ENCODE results near the gene SYCP2L.
"Not testable (repeated sequence)": the region's sequence is repeated elsewhere in the genome, so short reads cannot be mapped to it uniquely, and the experiment has no call there.

SYCP2L gene

GRCh38 chr6:10984959-10985358 is 98.1 kb downstream of the SYCP2L start:
- not testable (repeated sequence) for DNase-seq (ENCODE audit: low spot score); H3K4me1 Mint-ChIP-seq (ENCODE audit: low read depth); H3K36me3 Mint-ChIP-seq (ENCODE audit: low read depth); H3K27me3 Mint-ChIP-seq (ENCODE audit: low read depth); H3K4me3 Mint-ChIP-seq; H3K27ac Mint-ChIP-seq; H3K9me3 Mint-ChIP-seq

DNA sequence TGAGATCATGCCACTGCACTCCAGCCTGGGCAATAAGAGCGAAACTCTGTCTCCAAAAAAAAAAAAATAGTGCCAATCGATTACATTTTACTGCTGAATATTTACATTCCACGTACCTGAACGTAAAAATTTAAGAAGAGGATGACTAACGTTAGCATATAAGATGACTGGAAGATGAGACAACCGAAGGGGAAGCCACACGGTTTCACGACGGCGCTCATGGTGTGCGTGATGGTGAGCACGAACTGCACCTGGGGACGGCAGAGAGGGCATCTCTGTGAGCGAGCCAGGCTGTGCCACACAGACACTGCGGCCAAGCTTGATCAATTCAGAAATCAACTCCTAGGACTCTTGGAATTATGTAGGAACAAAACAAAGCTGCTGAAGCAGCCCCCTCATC is 102.7 kb downstream of the SYCP2L start:
- no peaks in the 10 kb centered on the region for H3K4me1 Mint-ChIP-seq (ENCODE audit: low read depth)
- no peak overlapping the region for H3K4me3 Mint-ChIP-seq
- no peak overlapping the region for H3K27ac Mint-ChIP-seq
- H3K27me3 Mint-ChIP-seq (ENCODE audit: low read depth): peaks cover 3% of the 10 kb centered on the region
- H3K36me3 Mint-ChIP-seq (ENCODE audit: low read depth): no peaks in the 10 kb centered on the region
- no peak for DNase-seq (ENCODE audit: low spot score)
- H3K9me3 Mint-ChIP-seq: no peaks in the 10 kb centered on the region

GRCh38 chr6:10991115-10991514 is 104.3 kb downstream of the SYCP2L start:
- Mint-ChIP-seq H3K9me3 (no peaks in the 10 kb centered on the region), H3K27ac (no peak overlapping the region), H3K36me3 (ENCODE audit: low read depth) (no peaks in the 10 kb centered on the region), H3K4me1 (ENCODE audit: low read depth) (no peaks in the 10 kb centered on the region), H3K27me3 (ENCODE audit: low read depth) (peaks cover 3% of the 10 kb centered on the region), H3K4me3 (no peak overlapping the region)
- DNase-seq (ENCODE audit: low spot score): no peak

GRCh38 chr6:10993896-10994295 is 107.0 kb downstream of the SYCP2L start:
- H3K4me1 Mint-ChIP-seq (ENCODE audit: low read depth): no peaks in the 10 kb centered on the region
- H3K9me3 Mint-ChIP-seq: no peaks in the 10 kb centered on the region
- H3K27me3 Mint-ChIP-seq (ENCODE audit: low read depth): peaks cover 3% of the 10 kb centered on the region
- H3K27ac Mint-ChIP-seq: no peak overlapping the region
- H3K36me3 Mint-ChIP-seq (ENCODE audit: low read depth): no peaks in the 10 kb centered on the region
- DNase-seq (ENCODE audit: low spot score): no peak
- no peak overlapping the region for H3K4me3 Mint-ChIP-seq

DNA sequence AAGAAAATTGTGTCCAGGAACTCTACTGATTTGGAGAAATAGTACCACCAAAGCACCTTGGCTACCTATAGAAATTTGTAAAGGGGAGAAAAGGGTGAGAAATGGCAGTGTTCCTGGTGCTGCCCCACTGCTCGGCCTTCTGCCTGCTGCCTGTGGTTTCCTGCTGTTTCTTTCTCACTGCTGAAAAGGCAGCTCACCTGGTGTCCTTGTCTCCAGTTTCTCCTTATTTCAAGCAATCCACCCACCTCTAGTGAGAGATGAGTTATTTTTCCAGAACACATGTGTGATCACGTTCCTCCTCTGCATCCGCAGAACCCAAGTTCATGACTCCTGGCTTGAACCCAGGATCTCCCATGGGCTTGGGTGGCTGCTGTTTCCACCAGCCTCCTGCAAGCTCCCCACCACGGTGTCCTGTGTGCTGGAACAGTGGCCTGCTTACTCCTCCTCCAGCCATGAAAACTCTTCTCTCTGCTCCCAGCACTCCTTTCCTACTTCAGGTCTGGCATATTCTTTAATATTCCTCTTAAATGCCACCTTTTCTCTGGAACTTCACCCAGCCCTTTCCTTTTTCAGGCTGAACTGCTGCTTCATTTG is 108.4 kb downstream of the SYCP2L start:
- DNase-seq (ENCODE audit: low spot score): no peak
- no peaks in the 10 kb centered on the region for H3K36me3 Mint-ChIP-seq (ENCODE audit: low read depth)
- no peaks in the 10 kb centered on the region for H3K4me1 Mint-ChIP-seq (ENCODE audit: low read depth)
- peaks cover 7% of the 10 kb centered on the region for H3K27me3 Mint-ChIP-seq (ENCODE audit: low read depth)
- H3K27ac Mint-ChIP-seq: no peak overlapping the region
- H3K4me3 Mint-ChIP-seq: no peak overlapping the region
- no peaks in the 10 kb centered on the region for H3K9me3 Mint-ChIP-seq

GRCh38 chr6:10999994-11000393 is 113.1 kb downstream of the SYCP2L start:
- no peak for DNase-seq (ENCODE audit: low spot score)
- no peak overlapping the region for H3K27ac Mint-ChIP-seq

GRCh38 chr6:11002176-11002575 is 115.3 kb downstream of the SYCP2L start:
- Mint-ChIP-seq H3K4me1 (ENCODE audit: low read depth) (no peaks in the 10 kb centered on the region), H3K9me3 (no peaks in the 10 kb centered on the region), H3K36me3 (ENCODE audit: low read depth) (no peaks in the 10 kb centered on the region), H3K27me3 (ENCODE audit: low read depth) (peaks cover 10% of the 10 kb centered on the region), H3K27ac (no peak overlapping the region), H3K4me3 (no peak overlapping the region)
- no peak for DNase-seq (ENCODE audit: low spot score)

More at GRCh38 chr6:10999994-11000393, 113.1 kb downstream of the SYCP2L start:
- Mint-ChIP-seq H3K9me3 (no peaks in the 10 kb centered on the region), H3K4me1 (ENCODE audit: low read depth) (no peaks in the 10 kb centered on the region), H3K27me3 (ENCODE audit: low read depth) (peaks cover 10% of the 10 kb centered on the region), H3K4me3 (no peak overlapping the region), H3K36me3 (ENCODE audit: low read depth) (no peaks in the 10 kb centered on the region)

- H3K27me3 Mint-ChIP-seq (ENCODE audit: low read depth): peaks cover 10% of the 10 kb centered on the region
- not testable (repeated sequence) for H3K4me3 Mint-ChIP-seq; H3K9me3 Mint-ChIP-seq; H3K4me1 Mint-ChIP-seq (ENCODE audit: low read depth); DNase-seq (ENCODE audit: low spot score); H3K27ac Mint-ChIP-seq; H3K36me3 Mint-ChIP-seq (ENCODE audit: low read depth)
Observed at GRCh38 chr6:11003297-11003696, 116.4 kb downstream of the SYCP2L start.

- peaks cover 10% of the 10 kb centered on the region for H3K27me3 Mint-ChIP-seq (ENCODE audit: low read depth)
Observed at GRCh38 chr6:11006061-11006460, 119.2 kb downstream of the SYCP2L start.

DNA sequence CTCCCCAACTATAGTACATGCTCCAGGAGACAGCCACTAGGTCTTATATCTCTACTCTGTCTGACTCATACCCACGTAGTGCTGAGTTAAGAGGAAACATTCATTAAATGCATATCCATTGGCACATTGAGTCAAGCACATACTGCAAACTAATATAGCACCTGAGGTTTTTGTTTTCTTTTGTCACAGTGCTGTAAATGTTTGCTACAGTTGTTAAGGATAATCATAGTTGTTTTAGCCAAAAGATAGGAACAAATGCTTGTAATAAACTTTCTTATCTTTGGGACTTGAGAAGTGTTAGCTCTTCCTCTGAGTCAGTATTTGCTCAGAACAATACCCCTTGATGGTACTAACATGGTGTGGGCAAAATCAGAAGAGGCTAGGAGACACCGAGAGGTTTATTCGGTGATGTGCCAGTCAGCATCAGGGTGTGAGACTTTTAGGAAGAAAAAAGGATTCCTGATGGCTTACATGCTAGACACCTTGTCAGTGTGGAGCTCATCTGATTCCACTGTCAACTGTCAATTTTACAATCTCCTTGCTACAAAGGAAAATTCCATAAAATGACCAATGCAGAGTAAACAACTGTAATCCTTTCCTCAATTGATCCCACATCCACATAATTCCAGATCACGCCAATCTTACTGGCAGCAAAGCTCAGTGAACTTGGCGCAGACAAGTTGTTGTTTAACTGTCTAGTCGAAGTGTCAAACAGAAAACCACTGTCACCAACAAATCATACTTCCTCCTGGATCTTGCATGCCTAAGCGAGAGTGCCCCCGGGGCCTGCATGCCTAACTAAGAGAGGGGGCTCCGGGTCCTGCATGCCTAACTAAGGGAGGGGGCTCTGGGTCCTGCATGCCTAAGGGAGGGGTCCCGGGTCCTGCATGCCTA is 121.1 kb downstream of the SYCP2L start:
- H3K36me3 Mint-ChIP-seq (ENCODE audit: low read depth): no peaks in the 10 kb centered on the region
- no peaks in the 10 kb centered on the region for H3K4me1 Mint-ChIP-seq (ENCODE audit: low read depth)
- H3K9me3 Mint-ChIP-seq: no peaks in the 10 kb centered on the region
- H3K27ac Mint-ChIP-seq: no peak overlapping the region
- DNase-seq (ENCODE audit: low spot score): no peak
- no peak overlapping the region for H3K4me3 Mint-ChIP-seq
- peaks cover 14% of the 10 kb centered on the region for H3K27me3 Mint-ChIP-seq (ENCODE audit: low read depth)

More at GRCh38 chr6:11006061-11006460, 119.2 kb downstream of the SYCP2L start:
- Mint-ChIP-seq H3K4me1 (ENCODE audit: low read depth) (no peaks in the 10 kb centered on the region), H3K9me3 (no peaks in the 10 kb centered on the region), H3K36me3 (ENCODE audit: low read depth) (no peaks in the 10 kb centered on the region), H3K4me3 (no peak overlapping the region), H3K27ac (no peak overlapping the region)
- DNase-seq (ENCODE audit: low spot score): no peak

DNA sequence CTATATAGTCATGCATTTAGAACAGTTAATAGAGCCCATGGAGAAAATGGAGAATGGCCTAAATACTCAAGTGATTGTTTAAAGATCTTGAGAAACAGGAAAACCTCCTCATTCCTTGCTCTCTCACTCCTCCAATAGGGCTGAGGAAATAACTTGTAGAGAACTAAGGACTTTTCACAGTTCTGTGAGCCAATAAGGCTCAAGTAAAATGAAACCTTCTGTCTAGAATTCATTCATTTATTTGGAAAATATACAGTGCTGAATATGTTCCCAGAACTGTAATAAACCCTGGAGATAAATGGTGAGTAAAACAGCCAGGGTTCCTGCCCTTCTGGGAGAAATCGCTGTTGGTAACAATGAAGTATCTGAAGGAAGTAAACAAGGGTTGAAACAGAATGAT is 122.0 kb downstream of the SYCP2L start:
- H3K27ac Mint-ChIP-seq: no peak overlapping the region

GRCh38 chr6:11009353-11009752 is 122.5 kb downstream of the SYCP2L start:
- DNase-seq (ENCODE audit: low spot score): no peak
- Mint-ChIP-seq H3K36me3 (ENCODE audit: low read depth) (no peaks in the 10 kb centered on the region), H3K4me1 (ENCODE audit: low read depth) (no peaks in the 10 kb centered on the region), H3K27ac (no peak overlapping the region), H3K27me3 (ENCODE audit: low read depth) (peaks cover 20% of the 10 kb centered on the region), H3K9me3 (no peaks in the 10 kb centered on the region), H3K4me3 (no peak overlapping the region)

More for the DNA sequence above, 122.0 kb downstream of the SYCP2L start:
- Mint-ChIP-seq H3K4me1 (ENCODE audit: low read depth) (no peaks in the 10 kb centered on the region), H3K9me3 (no peaks in the 10 kb centered on the region), H3K27me3 (ENCODE audit: low read depth) (peaks cover 20% of the 10 kb centered on the region), H3K36me3 (ENCODE audit: low read depth) (no peaks in the 10 kb centered on the region), H3K4me3 (no peak overlapping the region)
- no peak for DNase-seq (ENCODE audit: low spot score)

DNA sequence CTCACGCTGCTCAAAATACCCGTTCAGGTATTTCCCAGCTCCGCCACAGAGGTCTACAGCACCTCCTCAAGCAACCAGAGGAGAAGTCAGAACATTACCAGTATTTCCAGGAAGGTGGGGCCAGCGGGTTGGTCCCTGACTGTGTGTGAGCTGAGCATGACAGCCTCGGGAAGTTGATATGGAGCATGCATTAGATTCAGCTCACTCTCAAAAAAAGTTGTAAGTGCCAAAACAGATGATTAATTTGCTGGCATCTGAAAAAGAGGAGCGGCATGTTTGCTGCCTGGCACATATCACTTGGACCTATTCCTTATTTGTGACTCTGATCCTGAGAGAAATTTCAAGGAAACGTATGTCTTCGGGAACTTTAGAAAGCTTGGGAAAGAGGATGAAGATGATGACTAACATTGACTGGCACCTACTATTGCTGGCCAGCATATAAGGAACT is 125.0 kb downstream of the SYCP2L start:
- Mint-ChIP-seq H3K36me3 (ENCODE audit: low read depth) (no peaks in the 10 kb centered on the region), H3K9me3 (no peaks in the 10 kb centered on the region), H3K4me1 (ENCODE audit: low read depth) (no peaks in the 10 kb centered on the region), H3K4me3 (no peak overlapping the region), H3K27me3 (ENCODE audit: low read depth) (peaks cover 23% of the 10 kb centered on the region), H3K27ac (no peak overlapping the region)
- DNase-seq (ENCODE audit: low spot score): no peak

- no peak for DNase-seq (ENCODE audit: low spot score)
- Mint-ChIP-seq H3K27ac (no peak overlapping the region), H3K9me3 (no peaks in the 10 kb centered on the region), H3K27me3 (ENCODE audit: low read depth) (peaks cover 23% of the 10 kb centered on the region), H3K4me3 (no peak overlapping the region), H3K36me3 (ENCODE audit: low read depth) (no peaks in the 10 kb centered on the region), H3K4me1 (ENCODE audit: low read depth) (no peaks in the 10 kb centered on the region)
Observed at GRCh38 chr6:11012295-11012754, 125.5 kb downstream of the SYCP2L start.

Data from T-helper 2 cell treated with Interferon-gamma antibody and Interleukin-4, amounts not matched to agents 5 μg/mL and 100 μg/mL, for 36 hours (primary cell).